Activated T-cell treated with anti-CD3 and anti-CD28 coated beads for 4 hours (primary cell): ENCODE data around the gene ERAP2.

Experiments
- DNase-seq: peaks from one replicate; pipeline ENCODE4 v3.0.0-alpha.2; 2020

The ERAP2 gene

GRCh38 chr5:96935559-96936430 lies 59.5 kb downstream of the ERAP2 start, which contains the start of gene LNPEP:
Gene LNPEP, plus strand, starts transcription at chr5:96936080. Its CDS starts 76 bp downstream, at chr5:96936156.
- DNase-seq: peak; percentile 83

- peak; percentile 31 for DNase-seq
Measured at GRCh38 chr5:96936431-96937320, 60.4 kb downstream of the ERAP2 start.

- DNase-seq: no peak
Measured at GRCh38 chr5:96940586-96940985, 64.3 kb downstream of the ERAP2 start.

GRCh38 chr5:96941140-96941539 lies 64.8 kb downstream of the ERAP2 start:
- no peak for DNase-seq

GRCh38 chr5:96942078-96942477 lies 65.8 kb downstream of the ERAP2 start:
- DNase-seq: no peak

GRCh38 chr5:96942911-96943310 lies 66.6 kb downstream of the ERAP2 start:
- no peak for DNase-seq

GRCh38 chr5:96943799-96944198 lies 67.5 kb downstream of the ERAP2 start:
- DNase-seq: no peak

- DNase-seq: no peak
Measured at GRCh38 chr5:96945144-96945897, 69.0 kb downstream of the ERAP2 start.

GRCh38 chr5:96946381-96946780 lies 70.1 kb downstream of the ERAP2 start:
- no peak for DNase-seq

- no peak for DNase-seq
Measured at GRCh38 chr5:96952118-96952750, 75.9 kb downstream of the ERAP2 start.

- DNase-seq: no peak
Measured at GRCh38 chr5:96952974-96953730, 76.9 kb downstream of the ERAP2 start.

GRCh38 chr5:96957254-96958049 lies 81.2 kb downstream of the ERAP2 start:
- DNase-seq: no peak

- DNase-seq: no peak
Measured at GRCh38 chr5:96958977-96959376, 82.7 kb downstream of the ERAP2 start.

- no peak for DNase-seq
Measured at GRCh38 chr5:96961053-96961452, 84.8 kb downstream of the ERAP2 start.

- no peak for DNase-seq
Measured at GRCh38 chr5:96962540-96962991, 86.3 kb downstream of the ERAP2 start.

- no peak for DNase-seq
Measured at GRCh38 chr5:96963267-96963666, 87.0 kb downstream of the ERAP2 start.

- no peak for DNase-seq
Measured at GRCh38 chr5:96966801-96967200, 90.5 kb downstream of the ERAP2 start.

GRCh38 chr5:96967400-96967799 lies 91.1 kb downstream of the ERAP2 start:
- DNase-seq: no peak

- DNase-seq: no peak
Measured at GRCh38 chr5:96968074-96968473, 91.8 kb downstream of the ERAP2 start.

- no peak for DNase-seq
Measured at GRCh38 chr5:96968614-96969013, 92.3 kb downstream of the ERAP2 start.
